Activated CD8-positive, alpha-beta memory T cell treated with anti-CD3 and anti-CD28 coated beads, Interleukin-2, amount 50 U/mL, for 1 hour (primary cell): Measurements from ENCODE around the gene CHRNA1.
A peak's percentile ranks its signal among the peaks of the same experiment; 100 is the strongest.

ENCODE experiments used
- DNase-seq: peaks from one replicate; pipeline ENCODE4 v3.0.0-alpha.2; 2020; ENCODE audit errors: extremely low read depth

CHRNA1 gene

DNA sequence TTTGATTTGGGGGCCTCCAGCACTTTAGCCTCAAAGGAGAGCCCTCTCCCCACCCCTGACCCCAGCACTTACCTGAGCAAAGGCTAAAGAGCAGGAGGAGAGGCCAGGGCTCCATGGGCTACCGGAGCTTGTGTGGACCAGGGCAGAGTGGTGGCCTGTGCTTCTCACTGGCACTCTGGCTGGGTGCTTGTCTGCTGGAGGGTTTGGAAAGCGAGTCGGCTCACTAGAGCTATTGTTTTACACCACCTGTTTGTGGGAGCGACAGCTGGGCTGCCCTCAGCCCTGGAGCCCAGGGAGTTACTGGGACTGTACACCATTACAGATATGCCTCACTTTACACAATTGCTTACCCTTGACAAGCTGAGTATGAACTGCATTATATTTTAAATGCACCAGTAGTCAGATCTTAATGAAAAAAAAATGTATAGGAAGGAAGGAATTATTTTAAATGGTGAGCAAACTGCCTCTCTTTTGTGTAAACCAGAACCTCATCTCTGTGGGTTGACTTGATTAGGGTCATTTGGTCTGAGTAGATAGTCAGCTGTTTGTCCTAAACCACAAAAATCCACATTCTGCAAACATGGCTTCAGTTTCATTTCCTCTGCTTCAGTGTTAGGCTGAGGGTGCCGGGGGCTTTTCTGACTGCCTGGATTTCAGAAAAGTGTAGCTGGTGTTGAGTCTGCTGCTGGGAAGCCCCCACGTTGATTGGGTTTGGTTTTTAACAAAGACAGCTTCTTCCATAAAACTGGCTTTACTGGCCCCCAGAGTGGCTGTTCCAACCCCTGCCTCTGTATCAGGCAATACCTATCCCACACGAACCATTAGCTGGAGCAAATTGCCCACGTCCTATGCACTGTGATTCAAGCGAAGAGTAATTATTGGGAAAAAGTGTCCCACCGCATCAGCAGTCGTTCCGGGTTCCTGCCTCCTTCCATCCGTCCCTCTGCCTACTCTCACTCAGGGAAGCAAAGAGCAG is at the start of gene CHRNA1:
TSS of gene CHRNA1 (minus strand) at position 193 of the 976 bp plus-strand sequence. CDS start at position 115, 78 bp downstream.
- DNase-seq = no peak

DNA sequence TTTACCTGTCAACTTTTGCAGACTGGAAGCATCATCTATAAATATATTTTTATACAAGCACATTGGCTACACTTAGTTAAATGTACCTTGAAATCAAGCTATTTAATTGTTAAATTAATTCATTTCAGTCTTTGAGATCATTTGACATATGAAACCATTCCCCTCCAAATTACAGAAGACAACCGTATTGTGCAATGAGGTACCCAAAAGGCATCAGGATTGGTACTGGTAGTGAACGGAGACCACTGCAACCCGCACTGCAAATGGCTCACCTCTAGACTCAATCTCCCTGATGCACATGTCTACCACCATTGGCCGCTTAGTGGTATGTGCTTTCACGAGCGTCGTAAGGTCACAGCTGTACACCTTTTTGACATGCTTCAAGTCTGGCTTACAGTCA is 47.8 kb upstream of the CHRNA1 start:
- no peak for DNase-seq

DNA sequence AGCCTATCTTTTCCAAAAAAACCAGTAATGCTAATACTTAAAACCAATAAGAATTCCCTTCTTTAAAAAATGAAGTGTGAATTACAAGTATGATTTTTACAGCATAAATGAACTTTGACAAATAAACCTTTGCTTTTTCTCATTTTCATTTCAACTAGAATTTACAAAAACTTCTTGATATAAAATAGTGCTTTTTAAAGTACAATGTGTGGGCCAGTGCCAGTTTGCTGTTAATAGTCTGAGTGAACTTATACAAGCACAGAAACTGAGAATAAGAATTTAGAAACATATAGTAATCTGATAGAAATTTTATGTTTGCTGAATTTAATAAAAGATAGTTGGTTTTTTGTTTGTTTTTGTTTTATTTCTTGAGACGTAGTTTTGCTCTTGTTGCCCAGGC is 43.7 kb upstream of the CHRNA1 start:
- no peak for DNase-seq

DNA sequence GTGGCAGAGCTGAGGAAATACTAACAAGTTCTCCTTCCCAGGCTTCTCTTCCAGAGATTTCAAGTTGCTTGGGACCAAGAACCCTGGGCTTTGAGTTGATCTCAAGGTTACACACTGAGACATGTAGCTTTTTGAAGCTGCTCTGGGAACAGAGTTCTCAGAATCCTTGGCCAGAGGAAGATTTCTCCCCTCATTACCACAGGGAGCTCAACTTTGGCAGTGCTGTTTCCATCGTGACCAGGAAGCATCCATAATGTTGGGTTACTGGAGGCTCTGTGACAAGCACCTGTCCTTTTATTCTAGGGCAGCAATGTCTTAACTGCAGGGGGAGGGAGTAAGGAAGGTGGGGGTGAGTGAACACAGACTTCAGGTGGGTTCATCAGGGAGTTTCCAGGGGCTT is 41.5 kb upstream of the CHRNA1 start:
- no peak for DNase-seq

DNA sequence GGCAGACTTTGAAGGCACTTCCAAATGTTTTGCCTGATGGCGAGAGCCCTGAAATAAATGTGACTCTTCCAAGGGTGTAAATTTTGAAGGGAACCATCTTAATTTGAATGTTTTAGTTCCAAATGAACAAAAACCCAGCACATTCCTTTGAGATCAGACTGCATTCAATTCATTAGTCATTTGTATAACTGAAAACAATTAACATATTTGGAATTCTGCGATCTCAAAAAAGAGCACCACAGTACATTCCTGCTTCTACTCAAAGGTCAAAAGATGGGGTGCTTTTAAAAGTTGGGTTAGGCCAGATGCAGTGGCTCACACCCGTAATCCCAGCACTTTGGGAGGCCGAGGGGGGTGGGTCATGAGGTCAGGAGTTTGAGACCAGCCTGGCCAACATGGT is 38.2 kb upstream of the CHRNA1 start:
- no peak for DNase-seq

DNA sequence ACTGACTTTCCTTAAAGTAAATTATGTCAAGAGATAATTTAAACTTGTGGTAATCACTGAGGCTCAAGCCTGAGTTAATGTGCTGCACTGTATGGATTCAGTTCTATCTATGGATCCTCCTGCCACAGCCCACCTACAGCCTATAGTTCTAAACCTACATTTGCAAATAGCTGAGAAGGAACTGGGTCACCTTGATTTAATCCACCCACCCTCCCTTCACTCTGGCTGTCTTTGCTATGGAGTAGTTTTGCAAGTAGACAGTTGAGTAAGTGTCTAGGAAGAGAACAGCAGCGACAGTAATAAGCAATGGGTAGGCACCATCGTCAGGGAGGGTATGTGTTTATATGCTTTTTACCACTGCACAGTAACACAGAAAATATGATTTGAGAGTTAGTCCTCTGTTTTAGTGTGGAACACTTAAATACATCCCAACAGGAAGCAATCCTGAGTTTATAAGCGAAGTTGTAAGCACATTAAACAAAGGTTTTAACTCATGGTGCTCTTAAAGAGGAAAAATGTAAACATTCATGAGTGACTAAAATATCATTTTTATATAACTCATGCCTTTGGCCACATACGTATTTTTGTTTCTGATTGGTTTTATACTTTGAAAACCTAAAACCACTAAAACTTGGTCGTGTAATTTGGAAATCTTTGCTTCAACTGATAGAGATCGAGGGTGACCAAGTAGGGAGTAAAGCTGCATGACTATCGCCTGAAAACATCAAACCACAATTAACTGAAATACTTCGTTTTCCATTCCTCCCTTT is 36.3 kb upstream of the CHRNA1 start:
- DNase-seq = no peak

DNA sequence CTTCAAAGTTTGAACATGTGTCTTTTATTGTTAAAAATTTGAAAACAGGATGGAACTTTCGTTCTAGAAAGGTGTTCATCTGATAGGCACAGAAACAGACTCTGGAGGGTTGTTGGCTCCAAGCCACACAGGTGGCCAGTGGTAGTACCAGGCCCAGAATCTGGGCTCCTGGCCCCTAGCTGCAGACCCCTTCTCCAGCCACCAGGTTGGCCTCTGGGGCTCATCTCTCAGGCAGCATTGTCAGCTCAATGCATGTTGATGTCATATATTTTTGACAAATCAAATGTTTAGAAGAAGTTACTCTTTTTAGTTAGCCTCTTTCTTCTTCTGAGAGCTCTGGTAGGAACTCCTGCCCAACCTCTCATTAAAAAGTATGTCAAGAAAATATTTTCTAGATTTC is 34.5 kb upstream of the CHRNA1 start:
- no peak for DNase-seq

DNA sequence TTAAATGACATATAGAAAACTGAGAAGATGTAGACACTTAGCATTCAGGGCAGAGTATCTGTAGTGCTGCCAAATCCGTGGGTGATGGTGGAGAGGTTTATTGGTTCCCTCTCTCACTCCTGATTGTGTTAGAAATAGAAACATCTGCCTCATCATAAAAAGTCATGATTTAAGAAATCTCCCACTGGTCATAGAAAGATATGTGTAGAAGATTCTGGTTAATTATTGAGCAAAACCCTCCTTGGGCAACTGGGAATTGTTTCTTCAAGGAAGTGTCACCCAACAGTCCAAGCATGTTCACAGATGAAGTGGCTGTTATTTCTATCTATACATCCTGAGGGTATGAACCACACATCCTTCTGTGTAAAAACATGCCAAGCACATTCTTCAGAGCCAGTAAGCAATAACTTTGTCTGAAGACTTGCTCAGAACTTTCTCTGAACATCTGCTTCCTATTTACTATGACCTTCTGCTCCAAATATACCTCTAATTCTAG is 33.6 kb upstream of the CHRNA1 start:
- no peak for DNase-seq

DNA sequence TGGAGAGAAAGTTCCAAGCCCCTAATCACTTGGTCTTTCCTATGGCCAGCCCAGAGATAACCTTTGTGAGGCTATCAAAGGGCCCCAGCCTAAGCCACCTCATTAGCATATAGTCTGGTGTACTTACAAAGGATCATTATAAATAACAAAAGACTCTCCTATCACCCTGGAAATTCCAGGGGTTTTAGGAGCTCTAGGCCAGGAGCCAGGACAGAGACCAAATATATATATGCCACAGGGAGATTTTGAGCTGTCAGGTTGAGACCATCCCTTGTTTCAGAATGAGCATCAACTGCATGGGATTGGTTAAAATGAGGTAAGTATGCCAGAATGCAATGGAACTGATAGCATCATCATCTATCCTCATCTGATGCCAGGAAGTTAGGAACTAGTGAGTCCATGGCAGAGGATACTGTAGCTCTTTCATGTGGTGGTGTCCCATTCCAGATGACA is 32.1 kb upstream of the CHRNA1 start:
- DNase-seq = no peak

DNA sequence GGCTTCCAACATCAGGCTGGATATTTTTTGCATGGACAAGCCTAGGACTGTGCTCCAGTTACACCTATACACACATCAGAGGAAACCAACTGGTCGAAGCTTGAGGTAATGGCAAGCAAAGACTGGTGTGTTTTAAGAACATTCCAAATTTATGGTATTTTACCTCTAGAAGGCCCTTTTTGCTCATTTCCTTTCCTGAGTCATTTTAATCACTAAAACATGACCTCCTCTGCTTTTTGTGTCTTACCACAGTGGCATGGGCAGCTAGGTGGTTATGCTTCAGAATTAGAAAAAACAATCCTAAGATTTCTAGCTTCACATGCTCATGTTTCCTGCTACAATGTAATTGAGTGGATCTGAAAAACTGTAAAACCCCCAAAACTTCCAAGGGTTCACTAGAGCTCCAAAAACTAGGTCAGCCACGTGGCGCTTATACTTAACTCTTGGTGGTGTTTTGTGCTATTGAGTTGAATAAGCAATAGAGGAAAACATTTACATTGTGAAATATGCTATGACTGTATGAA is 30.6 kb upstream of the CHRNA1 start:
- DNase-seq = no peak

DNA sequence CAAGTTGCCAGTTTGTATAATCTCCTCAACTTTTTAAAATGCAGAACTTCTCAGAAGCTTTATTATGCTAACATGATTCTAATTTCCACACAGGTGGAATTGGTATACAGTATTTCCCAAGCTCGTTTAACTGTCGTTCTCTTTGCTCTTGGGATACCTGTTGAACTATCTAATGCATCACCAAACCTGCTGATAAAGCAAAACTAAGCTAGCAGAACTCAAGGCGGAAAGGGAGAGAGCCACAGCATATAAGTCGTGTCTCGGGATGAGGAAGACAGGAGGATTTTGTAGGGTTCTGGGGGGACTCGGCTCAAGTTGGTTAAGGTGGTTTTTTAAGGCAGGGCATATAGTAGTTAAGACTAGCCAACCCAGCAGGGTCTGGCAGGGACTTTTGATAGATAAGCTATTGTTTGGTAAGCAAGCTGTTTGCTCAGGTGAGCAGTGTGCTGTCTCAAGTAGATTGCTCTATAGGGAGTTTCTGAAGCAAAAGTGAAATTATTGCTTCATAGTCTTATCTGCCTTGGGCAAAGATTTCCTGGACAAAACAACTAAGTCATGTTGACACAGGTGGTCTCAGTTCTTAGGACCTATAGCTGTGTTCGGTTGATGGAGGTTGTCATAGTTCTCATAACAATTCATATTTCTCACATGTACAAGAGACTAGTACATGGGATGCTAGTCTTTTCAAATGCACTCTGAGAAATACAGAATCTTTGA is 28.2 kb upstream of the CHRNA1 start:
- no peak for DNase-seq

DNA sequence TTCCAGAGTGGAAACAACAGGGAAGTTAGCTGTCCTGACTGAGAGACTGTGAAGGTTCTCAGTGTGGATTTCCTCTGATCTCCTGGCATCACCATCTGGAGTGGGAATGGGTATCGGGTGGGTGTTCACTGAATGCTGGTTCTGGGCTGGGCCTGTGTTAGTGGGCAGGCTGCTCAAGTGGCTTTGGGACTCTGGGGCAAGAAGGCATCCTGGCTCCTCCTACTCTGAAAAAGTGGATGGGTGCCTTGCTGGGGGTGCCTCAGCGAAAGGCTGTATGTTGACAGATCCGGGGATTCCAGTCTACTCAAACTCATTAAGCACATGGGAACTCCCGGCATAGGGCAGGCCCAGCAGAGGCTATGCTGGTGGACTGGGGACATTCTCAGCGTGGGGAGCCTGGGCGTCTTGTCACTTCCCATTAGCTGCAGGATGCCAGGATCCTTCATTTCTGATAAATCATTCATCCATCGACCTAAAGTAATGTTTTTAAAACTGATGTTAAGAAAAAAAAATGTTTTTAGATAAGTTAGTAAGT is 27.5 kb upstream of the CHRNA1 start:
- DNase-seq = no peak

DNA sequence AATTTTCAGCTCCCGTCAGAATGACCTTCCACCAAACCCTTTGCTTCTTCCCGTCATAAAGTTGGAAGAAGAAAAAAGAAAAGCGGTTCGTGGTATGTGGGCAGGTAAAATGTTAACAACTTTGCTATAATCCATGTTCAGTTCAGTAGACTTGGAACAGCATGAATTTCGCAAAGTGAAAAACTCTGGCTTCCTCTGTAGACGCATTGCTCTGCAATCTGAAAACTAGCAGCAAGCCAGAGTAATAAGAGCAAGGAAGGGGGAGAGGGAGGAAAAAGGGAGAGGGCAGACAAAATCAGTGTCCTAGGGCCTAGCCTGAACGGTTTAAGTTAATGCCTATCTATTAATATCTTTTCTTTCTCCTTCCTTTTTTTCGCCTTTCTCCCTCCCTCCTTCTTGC is 26.7 kb upstream of the CHRNA1 start:
- no peak for DNase-seq

DNA sequence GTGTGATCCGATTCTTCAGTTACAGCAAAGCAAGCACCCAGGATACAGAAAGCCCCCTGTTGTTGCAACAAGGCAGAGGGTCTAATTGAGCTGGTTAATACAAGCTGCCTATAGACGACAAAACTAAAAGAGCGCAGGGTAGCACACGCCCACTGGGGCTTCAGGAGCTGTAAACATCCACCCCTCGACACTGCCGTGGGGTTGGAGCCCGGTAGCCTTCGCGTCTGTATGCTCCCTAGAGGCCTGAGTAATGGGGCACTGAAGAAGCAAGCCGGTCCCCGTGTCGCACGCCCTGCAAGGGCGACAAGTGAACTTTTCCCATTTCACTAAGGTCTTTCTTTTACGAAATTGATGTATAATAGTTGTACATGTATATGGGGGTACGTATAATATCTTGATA is 24.7 kb upstream of the CHRNA1 start:
- DNase-seq = no peak

DNA sequence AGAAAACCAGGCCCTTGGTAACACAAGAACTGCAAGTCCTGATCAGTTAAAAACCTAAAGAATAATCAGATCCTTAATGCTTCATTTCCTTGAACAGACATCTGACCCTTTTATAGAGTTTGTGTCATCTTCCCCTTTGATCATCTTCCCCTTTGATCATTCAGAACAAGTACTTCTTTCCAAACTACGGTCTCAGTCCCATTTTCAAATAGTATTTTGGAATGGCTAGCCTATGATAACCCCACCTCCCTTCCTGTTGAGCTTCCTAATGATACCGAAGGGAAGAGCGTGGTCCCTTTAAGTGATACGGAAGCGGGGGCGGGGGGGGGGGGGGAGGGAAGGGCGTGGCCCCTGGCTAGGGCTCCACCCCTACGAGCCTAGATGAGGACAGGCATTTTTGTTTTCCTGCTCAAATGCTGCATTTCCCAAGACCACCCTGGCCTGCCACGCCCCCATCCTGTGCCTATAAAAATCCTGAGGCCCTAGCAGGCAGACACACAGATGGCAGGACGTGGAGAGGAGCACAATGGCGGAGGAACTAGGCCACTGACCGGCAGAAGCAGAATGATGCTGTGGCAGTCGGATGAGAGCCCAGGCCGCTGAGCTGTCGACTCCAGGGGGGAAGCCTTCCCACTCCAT is 24.1 kb upstream of the CHRNA1 start:
- no peak for DNase-seq

DNA sequence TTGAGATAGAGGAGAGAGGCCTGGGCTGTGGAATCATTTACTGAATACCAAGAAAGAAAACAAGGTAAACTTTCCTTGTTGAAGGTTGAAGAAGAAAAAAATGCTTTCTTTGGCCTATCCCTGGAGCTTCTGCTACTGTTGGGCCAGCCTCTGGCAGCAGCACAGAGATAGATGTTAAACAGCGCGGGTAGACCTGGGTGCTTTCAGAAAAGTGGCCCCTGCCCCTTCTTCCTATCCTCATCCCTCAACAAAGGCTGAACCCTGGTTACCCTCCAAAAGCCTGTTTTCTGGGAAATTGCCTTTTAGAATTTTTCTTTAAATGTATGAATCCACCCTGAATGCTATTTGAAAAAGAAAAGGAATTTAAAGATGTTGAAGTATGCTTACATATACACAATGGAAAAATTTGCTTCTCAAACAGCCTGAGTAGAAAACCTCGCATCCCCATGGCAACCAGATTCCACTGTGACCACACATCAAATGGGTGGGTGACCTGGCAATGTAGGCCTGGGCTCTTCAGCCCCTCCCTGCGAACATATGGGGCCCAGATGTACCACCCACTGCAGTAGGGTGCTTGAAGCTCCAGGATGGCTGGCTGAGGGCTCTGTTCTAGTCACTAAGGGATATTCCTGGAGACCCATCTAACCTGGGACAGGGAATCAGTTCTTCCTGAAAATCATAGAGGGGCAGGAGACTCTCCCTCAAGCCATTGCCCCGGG is 23.4 kb upstream of the CHRNA1 start:
- DNase-seq = peak; percentile 39

DNA sequence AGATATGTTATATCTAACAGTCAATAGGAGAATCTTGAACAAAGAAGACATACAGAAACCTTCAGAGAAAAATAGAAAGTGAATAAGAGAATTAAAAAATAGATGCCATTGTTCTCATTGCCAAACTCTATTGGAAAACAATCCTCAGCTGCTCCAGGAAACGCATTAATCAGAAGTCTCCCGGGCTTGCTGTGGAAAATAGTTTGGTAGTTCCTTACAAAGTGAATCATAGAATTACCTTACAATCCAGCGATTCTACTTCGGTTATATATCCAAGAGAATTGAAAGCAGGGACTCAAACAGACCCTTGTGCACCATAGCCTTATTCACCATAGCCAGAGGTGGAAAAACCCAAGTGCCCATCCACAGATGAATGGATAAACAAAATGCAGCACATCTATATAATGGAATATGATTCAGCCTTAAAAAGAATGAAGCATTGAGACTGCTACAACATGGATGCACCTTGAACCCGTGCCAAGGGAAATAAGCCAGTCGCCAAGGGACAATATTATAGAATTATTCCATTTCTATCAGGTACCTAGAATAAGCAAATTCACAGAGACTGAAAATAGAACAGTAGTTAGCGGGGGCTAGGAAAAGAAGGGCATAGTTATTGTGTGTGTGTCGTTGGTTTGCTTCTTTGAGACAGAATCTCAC is 21.9 kb upstream of the CHRNA1 start:
- no peak for DNase-seq

DNA sequence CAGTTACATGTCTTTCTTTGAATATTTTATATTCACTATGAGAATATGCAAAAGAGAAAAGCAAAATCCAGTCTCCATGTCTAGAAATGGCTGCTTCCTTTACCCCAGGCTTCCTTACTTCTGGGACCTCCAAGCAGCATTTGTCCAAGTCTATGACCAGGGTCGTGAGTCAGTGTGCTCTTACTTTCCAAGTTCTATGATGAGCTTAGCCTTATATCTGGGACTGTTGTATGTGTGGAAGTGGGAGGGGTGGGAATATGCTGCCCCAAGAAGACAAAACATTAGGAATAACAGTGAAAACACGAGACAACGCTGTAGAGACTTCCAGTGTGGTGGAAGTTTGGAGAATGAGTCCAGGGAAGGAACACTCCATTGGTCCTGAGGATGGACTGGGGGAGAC is 21.2 kb upstream of the CHRNA1 start:
- no peak for DNase-seq

DNA sequence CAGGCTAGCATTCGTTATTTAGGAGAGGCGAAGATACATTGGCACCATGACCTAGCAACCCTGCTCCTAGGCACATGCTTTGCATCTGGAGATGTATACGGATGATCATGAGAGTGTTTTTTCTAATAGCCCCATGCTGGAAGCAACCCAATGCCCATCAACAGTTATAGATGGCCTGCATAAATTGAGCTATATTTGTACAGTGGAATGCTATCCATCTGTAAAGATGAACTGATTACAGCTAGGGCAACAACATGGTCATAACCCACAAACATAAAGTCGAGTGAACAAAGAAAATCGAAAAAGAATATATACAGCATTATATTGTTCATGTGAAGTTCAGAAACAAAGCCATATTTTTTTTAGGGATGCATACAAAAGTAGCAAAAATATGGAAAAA is 20.6 kb upstream of the CHRNA1 start:
- no peak for DNase-seq

DNA sequence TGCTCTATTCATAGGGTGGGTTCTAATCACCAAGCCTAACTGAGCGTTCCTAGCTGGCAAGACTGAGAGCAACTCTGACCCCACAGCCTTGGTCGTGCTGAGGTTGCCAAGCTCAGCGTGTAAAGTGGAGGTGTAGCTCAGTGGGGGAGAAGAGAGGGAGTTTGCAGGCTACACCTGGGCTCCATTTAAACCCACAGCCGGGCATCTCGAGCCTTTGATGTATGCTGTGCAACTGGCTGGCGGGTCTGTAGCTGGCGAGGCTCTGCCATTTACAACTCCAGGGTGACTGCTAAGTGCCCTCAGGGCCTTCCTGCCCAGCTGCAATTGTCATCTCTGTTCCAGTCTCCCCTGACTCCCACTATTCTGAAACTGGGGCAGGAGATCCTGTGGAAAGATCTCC is 20.0 kb upstream of the CHRNA1 start:
- DNase-seq = no peak
